ENCODE data around the gene ST3GAL6.

The ST3GAL6 gene

GRCh38 chr3:98824256-98824655 lies 61.1 kb downstream of the ST3GAL6 start:
- Histone ChIP-seq H3K23ac (ENCODE audit: low read length) (no peak overlapping the region), H3K4me1 (ENCODE audit: control insufficient read depth in 1 of 2, insufficient read depth in 2 of 2, low read length in 2 of 2) (no peaks in the 10 kb centered on the region), H3K79me2 (ENCODE audit: control insufficient read depth, insufficient read depth, low read length, poor library complexity) (no peaks in the 10 kb centered on the region), H3K4me3 (ENCODE audit: low read depth, low read length) (no peak overlapping the region), H3K18ac (ENCODE audit: low read length) (no peak overlapping the region), H3K4ac (ENCODE audit: low read depth, low read length) (no peak overlapping the region), H4K8ac (ENCODE audit: low read depth, low read length) (no peak overlapping the region), H4K91ac (ENCODE audit: low read depth, low read length) (no peak overlapping the region), H2BK120ac (ENCODE audit: insufficient read depth, low read length, poor library complexity) (no peak overlapping the region), H3K27me3 (ENCODE audit: insufficient read depth, low read length) (no peaks in the 10 kb centered on the region), H3K14ac (ENCODE audit: low read length) (no peak overlapping the region), H2AK5ac (ENCODE audit: low read length) (no peak overlapping the region), H3K4me2 (ENCODE audit: low read length) (no peak overlapping the region), H4K12ac (ENCODE audit: low read depth, low read length) (no peak overlapping the region), H3K36me3 (ENCODE audit: control insufficient read depth in 1 of 2, insufficient read depth in 2 of 2, low read length in 2 of 2) (peaks cover 0 to 1% of the 10 kb centered on the region in 2 experiments), H3K9ac (ENCODE audit: low read length) (no peak overlapping the region), H3K79me1 (ENCODE audit: low read length) (no peaks in the 10 kb centered on the region), H3K9me3 (ENCODE audit: insufficient read depth, low read depth, low read length) (no peaks in the 10 kb centered on the region), H2BK12ac (ENCODE audit: low read length) (no peak overlapping the region), H2BK5ac (ENCODE audit: low read depth, low read length, poor library complexity) (no peak overlapping the region), H2AFZ (ENCODE audit: insufficient read depth, low read length, poor library complexity) (no peak overlapping the region), H3K27ac (ENCODE audit: low read depth, low read length) (no peak overlapping the region)
- WGBS (ENCODE audit: extremely low coverage, insufficient coverage, insufficient read length) = no CpG with 5 or more reads among the region's 6 CpGs
- DNase-seq = no peak

- no peak overlapping the region for H3K18ac ChIP-seq (ENCODE audit: low read length)
- no peak overlapping the region for H3K9ac ChIP-seq (ENCODE audit: low read length)
- no peaks in the 10 kb centered on the region for H3K9me3 ChIP-seq (ENCODE audit: insufficient read depth, low read depth, low read length)
- H3K23ac ChIP-seq (ENCODE audit: low read length) = no peak overlapping the region
- H2BK12ac ChIP-seq (ENCODE audit: low read length) = no peak overlapping the region
- H3K4ac ChIP-seq (ENCODE audit: low read depth, low read length) = no peak overlapping the region
- H3K27ac ChIP-seq (ENCODE audit: low read depth, low read length) = no peak overlapping the region
- no peak overlapping the region for H3K4me3 ChIP-seq (ENCODE audit: low read depth, low read length)
- H3K79me2 ChIP-seq (ENCODE audit: control insufficient read depth, insufficient read depth, low read length, poor library complexity) = no peaks in the 10 kb centered on the region
- H4K12ac ChIP-seq (ENCODE audit: low read depth, low read length) = no peak overlapping the region
- H2BK5ac ChIP-seq (ENCODE audit: low read depth, low read length, poor library complexity) = no peak overlapping the region
- no peak overlapping the region for H4K8ac ChIP-seq (ENCODE audit: low read depth, low read length)
- H2AK5ac ChIP-seq (ENCODE audit: low read length) = no peak overlapping the region
- no peaks in the 10 kb centered on the region for H3K4me1 ChIP-seq (ENCODE audit: control insufficient read depth in 1 of 2, insufficient read depth in 2 of 2, low read length in 2 of 2)
- no peak overlapping the region for H3K4me2 ChIP-seq (ENCODE audit: low read length)
- H2BK120ac ChIP-seq (ENCODE audit: insufficient read depth, low read length, poor library complexity) = no peak overlapping the region
- H3K14ac ChIP-seq (ENCODE audit: low read length) = no peak overlapping the region
- WGBS (ENCODE audit: extremely low coverage, insufficient coverage, insufficient read length) = no CpG with 5 or more reads among the region's 3 CpGs
- H2AFZ ChIP-seq (ENCODE audit: insufficient read depth, low read length, poor library complexity) = no peak overlapping the region
- DNase-seq = no peak
- H4K91ac ChIP-seq (ENCODE audit: low read depth, low read length) = no peak overlapping the region
- no peaks in the 10 kb centered on the region for H3K79me1 ChIP-seq (ENCODE audit: low read length)
- no peaks in the 10 kb centered on the region for H3K27me3 ChIP-seq (ENCODE audit: insufficient read depth, low read length)
- peaks cover 0 to 1% of the 10 kb centered on the region in 2 experiments for H3K36me3 ChIP-seq (ENCODE audit: control insufficient read depth in 1 of 2, insufficient read depth in 2 of 2, low read length in 2 of 2)
Measured at GRCh38 chr3:98826126-98826525, 63.0 kb downstream of the ST3GAL6 start.

GRCh38 chr3:98827221-98827920 lies 64.2 kb downstream of the ST3GAL6 start:
- no peak overlapping the region for H3K4me2 ChIP-seq (ENCODE audit: low read length)
- no peak overlapping the region for H3K9ac ChIP-seq (ENCODE audit: low read length)
- no peak overlapping the region for H3K23ac ChIP-seq (ENCODE audit: low read length)
- no peak overlapping the region for H4K8ac ChIP-seq (ENCODE audit: low read depth, low read length)
- no peak overlapping the region for H2BK5ac ChIP-seq (ENCODE audit: low read depth, low read length, poor library complexity)
- no peaks in the 10 kb centered on the region for H3K36me3 ChIP-seq (ENCODE audit: control insufficient read depth in 1 of 2, insufficient read depth in 2 of 2, low read length in 2 of 2)
- no peak overlapping the region for H2BK12ac ChIP-seq (ENCODE audit: low read length)
- H3K27ac ChIP-seq (ENCODE audit: low read depth, low read length) = no peak overlapping the region
- H3K4me1 ChIP-seq (ENCODE audit: control insufficient read depth in 1 of 2, insufficient read depth in 2 of 2, low read length in 2 of 2) = no peaks in the 10 kb centered on the region
- H4K91ac ChIP-seq (ENCODE audit: low read depth, low read length) = no peak overlapping the region
- H2AK5ac ChIP-seq (ENCODE audit: low read length) = no peak overlapping the region
- no peak for DNase-seq
- no CpG with 5 or more reads among the region's 1 CpG for WGBS (ENCODE audit: extremely low coverage, insufficient coverage, insufficient read length)
- no peaks in the 10 kb centered on the region for H3K79me2 ChIP-seq (ENCODE audit: control insufficient read depth, insufficient read depth, low read length, poor library complexity)
- no peaks in the 10 kb centered on the region for H3K79me1 ChIP-seq (ENCODE audit: low read length)
- H3K9me3 ChIP-seq (ENCODE audit: insufficient read depth, low read depth, low read length) = no peaks in the 10 kb centered on the region
- H3K27me3 ChIP-seq (ENCODE audit: insufficient read depth, low read length) = no peaks in the 10 kb centered on the region
- H3K4me3 ChIP-seq (ENCODE audit: low read depth, low read length) = no peak overlapping the region
- H3K18ac ChIP-seq (ENCODE audit: low read length) = no peak overlapping the region
- no peak overlapping the region for H2BK120ac ChIP-seq (ENCODE audit: insufficient read depth, low read length, poor library complexity)
- H3K4ac ChIP-seq (ENCODE audit: low read depth, low read length) = no peak overlapping the region
- no peak overlapping the region for H4K12ac ChIP-seq (ENCODE audit: low read depth, low read length)
- H2AFZ ChIP-seq (ENCODE audit: insufficient read depth, low read length, poor library complexity) = no peak overlapping the region
- no peak overlapping the region for H3K14ac ChIP-seq (ENCODE audit: low read length)

GRCh38 chr3:98829246-98829832 lies 66.2 kb downstream of the ST3GAL6 start:
- Histone ChIP-seq H3K23ac (ENCODE audit: low read length) (no peak overlapping the region), H4K8ac (ENCODE audit: low read depth, low read length) (no peak overlapping the region), H3K79me1 (ENCODE audit: low read length) (no peaks in the 10 kb centered on the region), H3K4ac (ENCODE audit: low read depth, low read length) (no peak overlapping the region), H3K27me3 (ENCODE audit: insufficient read depth, low read length) (no peaks in the 10 kb centered on the region), H4K12ac (ENCODE audit: low read depth, low read length) (no peak overlapping the region), H3K14ac (ENCODE audit: low read length) (no peak overlapping the region), H2BK12ac (ENCODE audit: low read length) (no peak overlapping the region), H2AK5ac (ENCODE audit: low read length) (no peak overlapping the region), H2BK5ac (ENCODE audit: low read depth, low read length, poor library complexity) (no peak overlapping the region), H3K4me2 (ENCODE audit: low read length) (no peak overlapping the region), H3K79me2 (ENCODE audit: control insufficient read depth, insufficient read depth, low read length, poor library complexity) (no peaks in the 10 kb centered on the region), H3K4me3 (ENCODE audit: low read depth, low read length) (no peak overlapping the region), H3K18ac (ENCODE audit: low read length) (no peak overlapping the region), H3K36me3 (ENCODE audit: control insufficient read depth in 1 of 2, insufficient read depth in 2 of 2, low read length in 2 of 2) (peaks cover 2 to 6% of the 10 kb centered on the region in 2 experiments), H4K91ac (ENCODE audit: low read depth, low read length) (no peak overlapping the region), H2BK120ac (ENCODE audit: insufficient read depth, low read length, poor library complexity) (no peak overlapping the region), H3K27ac (ENCODE audit: low read depth, low read length) (no peak overlapping the region), H2AFZ (ENCODE audit: insufficient read depth, low read length, poor library complexity) (no peak overlapping the region), H3K9me3 (ENCODE audit: insufficient read depth, low read depth, low read length) (peaks cover 3% of the 10 kb centered on the region), H3K9ac (ENCODE audit: low read length) (no peak overlapping the region), H3K4me1 (ENCODE audit: control insufficient read depth in 1 of 2, insufficient read depth in 2 of 2, low read length in 2 of 2) (no peaks in the 10 kb centered on the region)
- no CpG with 5 or more reads among the region's 1 CpG for WGBS (ENCODE audit: extremely low coverage, insufficient coverage, insufficient read length)
- no peak for DNase-seq

Measured in trophoblast cell (in vitro differentiated cells and primary cell).